ENCODE measurements around the gene UBE2I.

DNA sequence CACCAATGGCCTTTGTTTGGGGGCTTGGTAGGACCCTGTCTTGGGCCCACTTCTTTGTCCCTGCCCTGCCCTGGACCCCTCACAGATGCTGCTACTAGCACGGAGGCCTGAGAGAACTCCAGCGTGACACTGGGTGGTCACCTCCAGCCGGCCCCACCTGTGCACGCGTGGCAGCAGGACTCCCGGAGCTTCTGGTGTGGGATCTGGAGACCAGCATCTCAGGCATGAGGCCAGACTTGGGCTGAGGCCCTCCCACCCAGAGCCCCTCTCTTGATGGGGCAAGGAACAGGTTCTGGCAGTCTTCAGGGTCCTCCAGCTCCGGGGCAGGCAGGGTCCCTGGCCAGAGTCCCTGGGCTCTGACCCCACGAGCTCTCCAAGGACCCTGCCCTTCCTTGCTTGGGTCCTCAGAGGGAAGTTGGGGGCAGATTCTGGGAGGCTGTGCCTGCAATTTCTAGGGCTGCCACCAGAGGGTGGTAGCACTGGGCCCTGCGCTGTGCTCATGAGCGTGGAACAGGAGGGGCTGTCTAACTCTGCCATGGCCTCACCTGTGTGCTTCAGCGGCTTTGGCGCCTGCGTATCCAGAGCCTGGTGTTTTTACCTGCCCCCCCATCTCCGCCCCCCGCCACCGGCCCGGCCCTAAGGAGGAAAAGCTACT lies 21.0 kb downstream of the UBE2I start:
- no peak for TF ChIP-seq CTCF (IDR thresholded peaks at IDR 0.05)
- no peak for TF ChIP-seq POLR2A (IDR thresholded peaks at IDR 0.05)
- TF ChIP-seq POLR2AphosphoS5 (IDR thresholded peaks at IDR 0.05) = no peak
